ENCODE measurements around the gene VEPH1.

VEPH1 gene

DNA sequence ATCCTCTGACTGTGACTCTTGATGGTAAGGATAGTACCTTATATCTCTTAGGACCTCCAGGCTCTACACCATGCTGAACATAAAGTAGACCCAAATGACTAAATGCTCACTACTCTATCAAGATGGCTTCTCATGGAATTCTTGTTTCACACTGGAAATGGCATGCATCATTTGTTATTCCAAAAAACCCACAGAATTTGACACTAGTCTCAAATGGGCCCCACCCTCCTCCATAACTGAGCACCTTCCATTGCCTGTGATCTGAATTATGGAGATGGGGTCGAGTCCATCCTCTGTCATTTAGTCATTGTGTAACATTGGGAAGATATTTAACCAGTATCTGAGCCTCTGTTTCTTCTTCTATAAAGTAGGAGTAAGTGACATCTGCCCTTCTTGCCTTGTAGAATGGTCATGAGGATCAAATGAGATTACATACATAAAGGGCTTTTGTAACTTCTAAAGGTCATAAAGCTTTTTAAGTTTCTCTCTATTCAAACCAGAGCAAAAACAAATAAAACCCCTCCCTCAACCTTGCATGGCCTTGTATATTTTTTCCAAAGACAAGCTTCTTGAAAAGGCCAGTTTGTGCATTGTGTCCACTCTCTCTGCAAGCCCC is 123.6 kb downstream of the VEPH1 start:
- Histone ChIP-seq H3K36me3 (ENCODE audit: control insufficient read depth, insufficient read depth, low read length) (no peaks in the 10 kb centered on the region), H3K27me3 (replicated peaks; ENCODE audit: control insufficient read depth, insufficient read depth, low read length, poor library complexity, severe bottlenecking) (no peaks in the 10 kb centered on the region), H3K4me1 (ENCODE audit: control insufficient read depth, insufficient read depth, low read length, poor library complexity, severe bottlenecking) (no peaks in the 10 kb centered on the region), H3K9me3 (ENCODE audit: control insufficient read depth, low read length) (no peaks in the 10 kb centered on the region), H3K4me3 (ENCODE audit: insufficient read depth, low read depth, low read length, poor library complexity, severe bottlenecking) (no peak overlapping the region), H3K27ac (ENCODE audit: insufficient read depth, low read length, poor library complexity, severe bottlenecking) (no peak overlapping the region)
- DNase-seq, result no peak

DNA sequence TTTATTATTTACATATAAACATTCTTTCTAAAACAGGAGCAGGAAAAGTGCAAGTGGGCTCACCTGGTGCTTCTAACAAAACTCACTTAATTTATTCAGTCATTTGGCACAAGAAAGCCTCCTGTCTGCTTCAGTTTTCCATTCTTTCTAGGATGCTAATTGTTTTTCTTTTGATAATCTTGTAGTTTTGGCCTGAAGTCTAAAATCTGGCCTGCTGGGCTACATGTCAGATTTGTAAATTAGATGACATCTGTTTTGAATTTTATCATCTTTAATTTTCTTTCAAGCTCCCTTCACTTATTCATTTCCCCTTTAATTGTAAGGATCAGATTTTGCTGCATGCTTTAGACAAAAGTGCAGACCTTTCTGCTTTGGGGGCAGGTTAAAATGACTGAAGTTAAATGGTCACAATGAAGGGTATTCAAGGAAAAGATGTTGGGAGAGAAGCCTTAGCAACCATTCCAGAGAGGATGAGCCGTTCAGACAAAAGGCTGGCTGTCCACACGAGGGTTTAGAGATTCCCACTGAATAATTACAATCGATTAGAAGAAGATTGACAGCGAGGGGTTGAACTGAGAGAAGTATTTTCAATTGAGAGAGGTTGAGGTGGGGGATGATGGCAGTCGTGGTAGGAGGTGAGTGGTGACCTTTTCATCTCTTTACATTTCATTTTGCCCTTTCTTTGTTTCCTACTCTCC is 126.5 kb downstream of the VEPH1 start:
- Histone ChIP-seq H3K4me3 (ENCODE audit: insufficient read depth, low read depth, low read length, poor library complexity, severe bottlenecking) (no peak overlapping the region), H3K36me3 (ENCODE audit: control insufficient read depth, insufficient read depth, low read length) (no peaks in the 10 kb centered on the region), H3K27me3 (replicated peaks; ENCODE audit: control insufficient read depth, insufficient read depth, low read length, poor library complexity, severe bottlenecking) (no peaks in the 10 kb centered on the region), H3K27ac (ENCODE audit: insufficient read depth, low read length, poor library complexity, severe bottlenecking) (no peak overlapping the region), H3K9me3 (ENCODE audit: control insufficient read depth, low read length) (no peaks in the 10 kb centered on the region), H3K4me1 (ENCODE audit: control insufficient read depth, insufficient read depth, low read length, poor library complexity, severe bottlenecking) (no peaks in the 10 kb centered on the region)
- no peak for DNase-seq

DNA sequence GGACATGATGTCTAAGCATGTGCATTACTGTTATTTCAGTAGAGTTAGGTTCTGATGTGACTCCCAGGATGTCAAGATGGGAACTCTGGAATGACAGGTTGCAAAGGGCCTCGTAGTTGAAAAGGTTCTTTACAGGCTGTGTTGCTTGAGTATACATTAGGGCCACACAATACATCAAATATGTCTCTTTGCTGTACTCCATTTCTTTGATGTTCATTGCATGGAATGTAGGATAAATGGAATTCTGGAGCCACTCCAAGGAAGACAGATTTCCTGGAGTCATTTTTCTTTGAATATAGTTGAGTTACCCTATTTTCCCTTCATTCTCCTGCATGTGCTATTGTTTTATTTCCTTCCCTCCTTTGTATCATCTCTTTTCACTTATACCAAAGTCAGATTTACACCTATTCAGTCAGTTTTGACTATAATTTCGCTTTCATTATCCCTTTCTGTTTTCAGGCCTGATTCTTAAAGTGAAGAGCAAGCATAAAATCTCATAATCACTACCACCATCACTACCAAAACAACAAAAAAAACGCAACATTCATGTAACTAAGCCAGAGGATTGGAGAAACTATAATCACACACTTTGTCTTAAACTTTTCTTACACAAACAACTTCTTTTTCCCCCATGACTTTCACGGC is 127.8 kb downstream of the VEPH1 start:
- Histone ChIP-seq H3K27me3 (replicated peaks; ENCODE audit: control insufficient read depth, insufficient read depth, low read length, poor library complexity, severe bottlenecking) (no peaks in the 10 kb centered on the region), H3K9me3 (ENCODE audit: control insufficient read depth, low read length) (no peaks in the 10 kb centered on the region), H3K27ac (ENCODE audit: insufficient read depth, low read length, poor library complexity, severe bottlenecking) (no peak overlapping the region), H3K4me1 (ENCODE audit: control insufficient read depth, insufficient read depth, low read length, poor library complexity, severe bottlenecking) (no peaks in the 10 kb centered on the region), H3K36me3 (ENCODE audit: control insufficient read depth, insufficient read depth, low read length) (no peaks in the 10 kb centered on the region), H3K4me3 (ENCODE audit: insufficient read depth, low read depth, low read length, poor library complexity, severe bottlenecking) (no peak overlapping the region)
- no peak for DNase-seq

DNA sequence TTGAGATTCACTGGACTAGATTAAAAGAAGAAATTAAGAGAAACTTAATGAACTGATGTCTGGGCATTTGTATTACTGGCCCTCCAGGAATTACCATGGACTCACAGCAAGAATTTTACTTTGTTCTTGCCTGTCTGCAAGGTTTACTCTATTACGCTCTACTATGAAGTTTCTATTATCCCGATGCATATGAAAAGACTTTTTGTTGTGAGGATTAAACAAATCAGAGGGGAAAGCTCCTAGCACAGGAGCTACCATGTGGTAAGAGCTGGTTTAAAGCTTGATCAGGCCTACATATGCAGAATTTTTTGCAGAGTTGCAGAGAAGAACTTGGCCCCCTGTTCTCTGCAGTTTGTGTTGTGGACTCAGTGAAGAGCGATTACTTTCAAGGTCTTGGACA is 128.3 kb downstream of the VEPH1 start:
- Histone ChIP-seq H3K9me3 (ENCODE audit: control insufficient read depth, low read length) (no peaks in the 10 kb centered on the region), H3K4me1 (ENCODE audit: control insufficient read depth, insufficient read depth, low read length, poor library complexity, severe bottlenecking) (no peaks in the 10 kb centered on the region), H3K27me3 (replicated peaks; ENCODE audit: control insufficient read depth, insufficient read depth, low read length, poor library complexity, severe bottlenecking) (no peaks in the 10 kb centered on the region), H3K27ac (ENCODE audit: insufficient read depth, low read length, poor library complexity, severe bottlenecking) (no peak overlapping the region), H3K36me3 (ENCODE audit: control insufficient read depth, insufficient read depth, low read length) (no peaks in the 10 kb centered on the region), H3K4me3 (ENCODE audit: insufficient read depth, low read depth, low read length, poor library complexity, severe bottlenecking) (no peak overlapping the region)
- no peak for DNase-seq

DNA sequence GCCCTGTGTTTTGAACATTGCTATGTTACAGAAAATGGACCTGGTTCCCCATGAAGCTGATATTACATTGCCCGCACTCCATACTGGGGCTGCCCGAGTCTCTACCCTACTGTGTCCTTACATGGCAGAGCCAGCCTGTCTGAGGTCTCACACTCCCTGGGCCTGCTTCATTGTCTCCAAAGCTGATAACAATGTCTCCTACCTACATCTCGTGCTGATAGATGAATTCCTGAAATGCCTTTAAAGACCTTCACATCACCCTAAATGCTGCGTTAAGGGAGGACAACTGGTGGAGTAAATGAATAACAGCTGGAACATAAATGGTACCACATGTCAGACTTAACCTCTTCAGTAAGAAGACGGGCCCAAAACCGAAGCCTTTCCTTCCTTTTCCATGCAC is 129.4 kb downstream of the VEPH1 start:
- no peak overlapping the region for H3K27ac ChIP-seq (ENCODE audit: insufficient read depth, low read length, poor library complexity, severe bottlenecking)
- no peak for DNase-seq
- no peaks in the 10 kb centered on the region for H3K9me3 ChIP-seq (ENCODE audit: control insufficient read depth, low read length)
- no peaks in the 10 kb centered on the region for H3K36me3 ChIP-seq (ENCODE audit: control insufficient read depth, insufficient read depth, low read length)
- no peaks in the 10 kb centered on the region for H3K4me1 ChIP-seq (ENCODE audit: control insufficient read depth, insufficient read depth, low read length, poor library complexity, severe bottlenecking)
- H3K4me3 ChIP-seq (ENCODE audit: insufficient read depth, low read depth, low read length, poor library complexity, severe bottlenecking), result no peak overlapping the region
- H3K27me3 ChIP-seq (replicated peaks; ENCODE audit: control insufficient read depth, insufficient read depth, low read length, poor library complexity, severe bottlenecking), result no peaks in the 10 kb centered on the region

DNA sequence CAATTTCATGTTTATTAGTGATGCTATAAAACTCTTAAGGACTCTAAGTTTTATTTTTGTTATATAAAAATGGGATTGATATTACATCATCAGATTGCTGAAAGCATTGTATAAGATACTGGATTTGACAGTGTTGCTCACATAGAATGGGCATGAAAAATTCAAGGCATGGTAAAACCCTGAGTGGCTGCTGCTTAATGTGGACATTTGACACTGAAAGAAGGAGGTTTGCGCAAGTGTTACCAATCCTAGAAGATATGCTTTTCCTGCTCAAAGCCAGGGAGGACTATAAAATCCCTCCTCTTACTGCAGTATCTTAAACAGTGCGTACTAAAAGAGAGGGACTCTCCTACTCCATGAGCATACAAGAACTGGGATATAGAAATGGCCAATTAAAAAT is 132.3 kb downstream of the VEPH1 start:
- Histone ChIP-seq H3K27me3 (replicated peaks; ENCODE audit: control insufficient read depth, insufficient read depth, low read length, poor library complexity, severe bottlenecking) (no peaks in the 10 kb centered on the region), H3K9me3 (ENCODE audit: control insufficient read depth, low read length) (no peaks in the 10 kb centered on the region), H3K27ac (ENCODE audit: insufficient read depth, low read length, poor library complexity, severe bottlenecking) (no peak overlapping the region), H3K4me3 (ENCODE audit: insufficient read depth, low read depth, low read length, poor library complexity, severe bottlenecking) (no peak overlapping the region), H3K36me3 (ENCODE audit: control insufficient read depth, insufficient read depth, low read length) (no peaks in the 10 kb centered on the region), H3K4me1 (ENCODE audit: control insufficient read depth, insufficient read depth, low read length, poor library complexity, severe bottlenecking) (no peaks in the 10 kb centered on the region)
- no peak for DNase-seq

DNA sequence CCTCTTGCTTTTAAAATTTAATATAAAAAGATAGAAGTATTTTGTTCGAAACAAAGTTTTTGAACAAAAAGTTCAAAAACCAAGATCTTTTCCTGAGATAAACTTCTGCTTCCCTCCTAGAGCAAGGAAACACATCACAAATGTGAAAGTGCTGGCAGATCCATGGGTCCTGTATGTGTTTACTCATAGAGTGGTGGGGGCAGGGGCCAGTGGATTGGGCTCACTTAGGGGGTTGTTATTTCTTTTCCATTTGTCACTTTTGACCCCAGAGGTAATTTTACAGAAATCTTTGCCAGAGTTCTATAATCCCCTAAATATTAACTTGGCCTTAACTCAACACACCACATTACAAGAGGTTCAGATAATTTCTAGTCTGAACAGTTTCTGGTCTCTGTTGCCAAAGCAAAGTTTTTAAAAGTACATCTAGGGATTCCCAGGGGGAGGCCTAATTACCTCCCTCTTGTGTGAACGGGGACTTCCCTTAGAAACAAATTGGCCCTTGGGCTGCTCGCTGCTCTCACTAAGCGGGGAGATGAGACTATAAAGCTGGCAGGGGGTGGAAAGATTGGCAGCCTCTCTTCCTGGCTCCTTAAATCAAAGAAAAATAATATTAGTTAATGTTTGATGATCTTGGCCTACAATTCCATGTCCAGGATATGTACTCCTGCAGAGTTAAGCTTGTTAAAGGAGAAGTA is 133.3 kb downstream of the VEPH1 start:
- H3K4me1 ChIP-seq (ENCODE audit: control insufficient read depth, insufficient read depth, low read length, poor library complexity, severe bottlenecking), result no peaks in the 10 kb centered on the region
- H3K9me3 ChIP-seq (ENCODE audit: control insufficient read depth, low read length), result no peaks in the 10 kb centered on the region
- H3K27ac ChIP-seq (ENCODE audit: insufficient read depth, low read length, poor library complexity, severe bottlenecking), result no peak overlapping the region
- DNase-seq, result no peak
- no peak overlapping the region for H3K4me3 ChIP-seq (ENCODE audit: insufficient read depth, low read depth, low read length, poor library complexity, severe bottlenecking)
- no peaks in the 10 kb centered on the region for H3K36me3 ChIP-seq (ENCODE audit: control insufficient read depth, insufficient read depth, low read length)
- H3K27me3 ChIP-seq (replicated peaks; ENCODE audit: control insufficient read depth, insufficient read depth, low read length, poor library complexity, severe bottlenecking), result no peaks in the 10 kb centered on the region

DNA sequence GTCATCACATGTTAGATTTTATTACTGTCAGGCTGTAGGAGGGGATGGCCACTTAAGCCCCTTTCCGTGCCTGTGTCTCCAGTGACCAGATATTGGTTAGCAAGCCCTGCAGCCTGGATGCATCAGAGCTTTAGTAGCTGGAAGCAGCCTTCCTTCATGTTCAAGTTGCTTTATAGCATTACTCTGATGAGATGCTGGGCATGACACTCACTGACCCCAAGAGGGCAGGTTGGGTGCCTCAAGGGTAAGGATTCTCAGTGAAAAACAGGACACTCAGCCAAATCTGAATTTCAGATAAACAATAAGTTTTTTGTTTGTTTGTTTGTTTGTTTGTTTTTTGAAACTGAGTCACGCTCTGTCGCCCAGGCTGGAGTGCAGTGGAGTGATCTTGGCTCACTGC is 135.0 kb downstream of the VEPH1 start:
- Histone ChIP-seq H3K9me3 (ENCODE audit: control insufficient read depth, low read length) (no peaks in the 10 kb centered on the region), H3K36me3 (ENCODE audit: control insufficient read depth, insufficient read depth, low read length) (no peaks in the 10 kb centered on the region), H3K4me3 (ENCODE audit: insufficient read depth, low read depth, low read length, poor library complexity, severe bottlenecking) (no peak overlapping the region), H3K27ac (ENCODE audit: insufficient read depth, low read length, poor library complexity, severe bottlenecking) (no peak overlapping the region), H3K27me3 (replicated peaks; ENCODE audit: control insufficient read depth, insufficient read depth, low read length, poor library complexity, severe bottlenecking) (no peaks in the 10 kb centered on the region), H3K4me1 (ENCODE audit: control insufficient read depth, insufficient read depth, low read length, poor library complexity, severe bottlenecking) (no peaks in the 10 kb centered on the region)
- DNase-seq, result no peak

DNA sequence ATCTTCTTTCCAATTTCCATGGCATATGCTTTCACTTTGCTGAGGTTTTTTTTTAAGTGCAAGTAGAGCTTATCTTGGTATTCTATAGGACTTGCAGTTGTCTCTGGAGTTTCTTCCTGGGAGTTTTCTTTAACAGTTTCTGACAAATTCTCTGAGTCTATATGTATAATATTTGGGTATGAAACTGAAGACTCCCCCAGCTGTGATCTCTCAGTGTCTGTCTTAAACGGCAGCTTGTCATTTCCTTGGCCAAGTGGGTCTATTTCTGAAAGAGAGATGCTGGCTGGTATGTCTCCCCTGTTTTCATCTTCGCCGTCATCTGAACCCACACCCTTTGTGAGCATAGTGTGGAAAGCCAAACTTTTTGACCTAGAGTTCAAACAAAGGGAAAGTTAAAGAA is 139.8 kb downstream of the VEPH1 start:
- no peak overlapping the region for H3K4me3 ChIP-seq (ENCODE audit: insufficient read depth, low read depth, low read length, poor library complexity, severe bottlenecking)
- DNase-seq, result no peak
- no peak overlapping the region for H3K27ac ChIP-seq (ENCODE audit: insufficient read depth, low read length, poor library complexity, severe bottlenecking)
- H3K4me1 ChIP-seq (ENCODE audit: control insufficient read depth, insufficient read depth, low read length, poor library complexity, severe bottlenecking), result no peaks in the 10 kb centered on the region
- no peaks in the 10 kb centered on the region for H3K36me3 ChIP-seq (ENCODE audit: control insufficient read depth, insufficient read depth, low read length)
- no peaks in the 10 kb centered on the region for H3K27me3 ChIP-seq (replicated peaks; ENCODE audit: control insufficient read depth, insufficient read depth, low read length, poor library complexity, severe bottlenecking)
- H3K9me3 ChIP-seq (ENCODE audit: control insufficient read depth, low read length), result no peaks in the 10 kb centered on the region

DNA sequence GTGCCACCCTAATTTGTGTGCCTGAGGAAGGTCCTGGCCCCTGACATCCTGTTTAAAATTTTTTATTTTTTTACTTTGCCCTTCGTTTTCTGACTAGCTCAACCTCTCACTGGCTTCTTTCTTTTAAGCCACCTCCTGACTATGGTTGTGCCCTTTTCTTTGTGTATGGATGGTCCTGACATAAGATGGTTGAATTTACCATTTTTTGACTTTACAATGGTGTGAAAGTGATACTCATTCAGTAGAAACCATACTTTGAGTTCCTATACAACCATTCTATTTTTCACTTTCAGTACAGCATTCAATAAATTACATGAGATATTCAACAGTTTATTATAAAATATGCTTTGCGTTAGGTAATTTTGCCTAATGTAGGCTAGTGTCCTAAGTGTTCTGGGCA is 140.9 kb downstream of the VEPH1 start:
- no peak for DNase-seq
- Histone ChIP-seq H3K4me1 (ENCODE audit: control insufficient read depth, insufficient read depth, low read length, poor library complexity, severe bottlenecking) (no peaks in the 10 kb centered on the region), H3K4me3 (ENCODE audit: insufficient read depth, low read depth, low read length, poor library complexity, severe bottlenecking) (no peak overlapping the region), H3K27me3 (replicated peaks; ENCODE audit: control insufficient read depth, insufficient read depth, low read length, poor library complexity, severe bottlenecking) (no peaks in the 10 kb centered on the region), H3K9me3 (ENCODE audit: control insufficient read depth, low read length) (no peaks in the 10 kb centered on the region), H3K36me3 (ENCODE audit: control insufficient read depth, insufficient read depth, low read length) (no peaks in the 10 kb centered on the region), H3K27ac (ENCODE audit: insufficient read depth, low read length, poor library complexity, severe bottlenecking) (no peak overlapping the region)

All from effector memory CD4-positive, alpha-beta T cell (primary cell).